Suppressor macrophage (primary cell): ENCODE data around the gene CFAP210.
"Not testable (repeated sequence)": the region's sequence is repeated elsewhere in the genome, so short reads cannot be mapped to it uniquely, and the experiment has no call there.

Experiments
- DNase-seq, 4 experiments: peaks; one replicate each; pipeline ENCODE4 v3.0.0-alpha.2; 2020 to 2022

Gene CFAP210

DNA sequence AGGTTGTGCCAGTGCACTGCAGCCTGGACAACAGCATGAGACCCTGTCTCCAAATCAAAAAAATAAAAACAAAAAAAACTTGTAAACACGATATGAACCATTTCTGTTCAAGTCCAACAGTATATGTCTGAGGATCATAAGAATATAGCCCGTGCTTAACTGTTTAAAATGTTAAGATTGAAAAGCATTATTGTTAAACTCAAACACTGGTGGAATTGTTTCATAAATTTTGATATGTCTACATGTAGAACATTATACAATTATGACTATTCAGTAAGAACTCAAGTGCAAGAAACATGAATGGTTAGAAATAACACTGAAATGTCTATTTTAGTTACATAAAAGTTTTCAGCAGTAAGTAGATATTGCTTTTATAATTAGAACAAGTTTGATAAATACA, 80.3 kb downstream of the CFAP210 start:
- DNase-seq, result no peak

- no peak for DNase-seq
These were observed 84.9 kb downstream of the CFAP210 start for GRCh38 chr2:169609264-169609663.

DNA sequence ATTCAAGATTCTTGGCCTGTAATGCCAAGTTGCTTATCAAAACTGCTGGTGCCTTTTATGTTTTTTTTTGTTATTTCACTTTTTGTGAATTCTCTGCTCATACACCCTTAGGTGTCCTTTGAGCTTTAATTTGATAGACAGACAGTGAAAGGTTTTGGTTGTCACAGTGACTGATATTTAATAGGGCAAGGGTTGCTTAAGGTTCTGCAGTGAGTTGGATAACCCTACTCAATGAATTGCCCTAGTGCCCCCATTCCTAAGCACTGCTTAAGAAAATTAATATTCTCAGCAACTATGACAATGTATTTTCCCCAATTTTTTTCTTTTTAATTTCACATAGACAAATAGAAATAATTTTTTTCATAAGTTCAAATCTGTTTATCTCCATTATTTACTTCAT, 94.6 kb downstream of the CFAP210 start:
- no peak for DNase-seq

GRCh38 chr2:169598982-169599381, 95.2 kb downstream of the CFAP210 start:
- DNase-seq, result no peak

DNA sequence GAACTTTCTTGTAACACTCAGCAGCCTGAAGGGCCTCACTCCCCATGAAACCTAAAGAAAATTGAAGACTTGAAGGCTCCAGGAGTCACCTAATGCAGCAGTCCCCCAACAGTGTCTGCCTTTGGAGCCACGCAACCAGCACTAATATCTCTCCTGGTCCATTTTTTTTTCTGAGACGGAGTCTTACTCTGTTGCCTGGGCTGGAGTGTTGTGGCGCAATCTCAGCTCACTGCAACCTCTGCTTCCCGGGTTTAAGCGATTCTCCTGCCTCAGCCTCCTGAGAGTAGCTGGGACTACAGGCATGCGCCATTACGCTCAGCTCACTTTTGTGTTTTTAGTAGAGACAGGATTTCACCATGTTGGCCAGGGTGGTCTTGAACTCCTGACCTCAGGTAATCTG, 97.7 kb downstream of the CFAP210 start:
- DNase-seq, result not testable (repeated sequence)
